HepG2 (cell line): ENCODE results near the gene TMEM80. TPM values are rescaled to one million over a fixed set of nuclear protein-coding genes. Genes with fewer than 3 reads are reported as not detected.

Experiments
- AGO1 ChIP-seq: fragments of 200-400 bp; formaldehyde crosslinking; IDR thresholded peaks from 2 replicates; pipeline ENCODE4 v1.6.1; 2017; ENCODE audit warnings: mild to moderate bottlenecking, low read depth, low read length, moderate library complexity; ENCODE audit not compliant: poor library complexity, severe bottlenecking
- CEBPB ChIP-seq: IDR thresholded peaks from 2 replicates; pipeline ENCODE4 v1.6.1; 2011; ENCODE audit warnings: low read depth, low read length, improper control_type of control experiment, borderline replicate concordance
- CHCHD3 ChIP-seq: sonication (generic); formaldehyde crosslinking; IDR thresholded peaks from 2 replicates; pipeline ENCODE4 v1.8.0; 2022; ENCODE audit warnings: mild to moderate bottlenecking, missing genetic modification reagents, moderate library complexity
- EP300 ChIP-seq, 3 experiments: sonication (generic) in 1 of 3; formaldehyde crosslinking in 1 of 3; IDR thresholded peaks; 2 replicates each; pipeline versions ENCODE4 v1.5.1 to v1.6.1; 2011 to 2020; ENCODE audit warnings: low read depth in 2 of 3, low read length in 2 of 3, borderline replicate concordance in 1 of 3, improper control_type of control experiment in 1 of 3, mild to moderate bottlenecking in 1 of 3, missing genetic modification reagents in 1 of 3, moderate library complexity in 1 of 3
- HMGXB4 ChIP-seq, 2 experiments: sonication (generic) in 1 of 2; formaldehyde crosslinking in 1 of 2; IDR thresholded peaks; 2 replicates each; pipeline versions ENCODE4 v1.4.0 to v1.6.1; 2018 to 2020; ENCODE audit warnings: missing genetic modification reagents in 2 of 2, borderline replicate concordance in 1 of 2, low read depth in 1 of 2, mild to moderate bottlenecking in 1 of 2, missing biosample characterization in 1 of 2
- MED1 ChIP-seq: sonication (generic); formaldehyde crosslinking; IDR thresholded peaks from 2 replicates; pipeline ENCODE4 v1.4.0; 2020; ENCODE audit warnings: missing genetic modification reagents
- RFXAP ChIP-seq: sonication (generic); formaldehyde crosslinking; IDR thresholded peaks from 2 replicates; pipeline ENCODE4 v1.4.0; 2020; ENCODE audit warnings: missing genetic modification reagents, borderline replicate concordance
- SATB2 ChIP-seq: sonication (generic); formaldehyde crosslinking; IDR thresholded peaks from 2 replicates; pipeline ENCODE4 v1.5.0; 2020; ENCODE audit warnings: missing genetic modification reagents
- SKIL ChIP-seq: sonication (generic); formaldehyde crosslinking; IDR thresholded peaks from 2 replicates; pipeline ENCODE4 v1.8.0; 2022; ENCODE audit warnings: missing genetic modification reagents, mild to moderate bottlenecking, moderate library complexity, borderline replicate concordance
- ZFP36L2 ChIP-seq: sonication (generic); formaldehyde crosslinking; IDR thresholded peaks from 2 replicates; pipeline ENCODE4 v1.4.0; 2020; ENCODE audit warnings: missing genetic modification reagents
- ZNF143 ChIP-seq: sonication (generic); formaldehyde crosslinking; IDR thresholded peaks from 2 replicates; pipeline ENCODE4 v1.4.0; 2020; ENCODE audit warnings: missing genetic modification reagents
- ZNF225 ChIP-seq: sonication (generic); formaldehyde crosslinking; IDR thresholded peaks from 2 replicates; pipeline ENCODE4 v1.4.0; 2020; ENCODE audit warnings: mild to moderate bottlenecking, missing genetic modification reagents
- ZNF747 ChIP-seq: sonication (generic); formaldehyde crosslinking; IDR thresholded peaks from 2 replicates; pipeline ENCODE4 v1.8.1; 2023; ENCODE audit warnings: missing genetic modification reagents, mild to moderate bottlenecking, borderline replicate concordance
- ZNF792 ChIP-seq: IDR thresholded peaks from 2 replicates; pipeline ENCODE4 v1.6.1; 2016
- ZNF816 ChIP-seq: sonication (generic); formaldehyde crosslinking; IDR thresholded peaks from 2 replicates; pipeline ENCODE4 v1.8.0; 2022; ENCODE audit warnings: missing genetic modification reagents, mild to moderate bottlenecking, borderline replicate concordance
- ZSCAN31 ChIP-seq: sonication (generic); formaldehyde crosslinking; IDR thresholded peaks from 2 replicates; pipeline ENCODE4 v1.5.0; 2020; ENCODE audit warnings: low read depth, mild to moderate bottlenecking, missing genetic modification reagents
- polyA plus RNA-seq, 8 experiments: library from polyadenylated mRNA; depleted of rRNA in 3 of 8; stranded (reverse) in 7 of 8; unstranded in 1 of 8; fragments of >200 nt; fragmentation: Illumina TruSeq in 4 of 8; extraction: Trizol in 4 of 8; gene quantifications; 2 replicates each; pipeline versions ENCODE4 v1.2.1 to v1.2.3, GENCODE V29; 2011 to 2016; ENCODE audit warnings: low read depth in 4 of 8, missing spikeins in 1 of 8, mixed read lengths in 1 of 8; ENCODE audit not compliant: insufficient read depth in 1 of 8
- total RNA-seq, 5 experiments: library from RNA; depleted of rRNA; stranded (reverse); fragments of >200 nt; fragmentation: Illumina TruSeq; extraction: Trizol; gene quantifications; 2 replicates each; pipeline ENCODE4 v1.2.3, GENCODE V29; 2016; ENCODE audit warnings: low read depth in 1 of 5
- TF ChIP-seq, protein P1 (sequence below): sonication (generic); formaldehyde crosslinking; IDR thresholded peaks from 2 replicates; pipeline ENCODE4 v1.4.0; 2020; ENCODE audit warnings: missing genetic modification reagents
- TF ChIP-seq, protein P2 (sequence below): IDR thresholded peaks from 2 replicates; pipeline ENCODE4 v1.6.1; 2016; ENCODE audit warnings: mild to moderate bottlenecking, missing biosample characterization, missing genetic modification reagents
- TF ChIP-seq, protein P3 (sequence below): sonication (generic); formaldehyde crosslinking; IDR thresholded peaks from 2 replicates; pipeline ENCODE4 v1.4.0; 2020; ENCODE audit warnings: missing genetic modification reagents, borderline replicate concordance

The TMEM80 gene
- total and polyA plus RNA-seq, 2 of the 13 experiments (the other 11 are each of a cell fraction or from before 2014, with no cell fraction given), result 5.6 to 17.1 TPM

DNA sequence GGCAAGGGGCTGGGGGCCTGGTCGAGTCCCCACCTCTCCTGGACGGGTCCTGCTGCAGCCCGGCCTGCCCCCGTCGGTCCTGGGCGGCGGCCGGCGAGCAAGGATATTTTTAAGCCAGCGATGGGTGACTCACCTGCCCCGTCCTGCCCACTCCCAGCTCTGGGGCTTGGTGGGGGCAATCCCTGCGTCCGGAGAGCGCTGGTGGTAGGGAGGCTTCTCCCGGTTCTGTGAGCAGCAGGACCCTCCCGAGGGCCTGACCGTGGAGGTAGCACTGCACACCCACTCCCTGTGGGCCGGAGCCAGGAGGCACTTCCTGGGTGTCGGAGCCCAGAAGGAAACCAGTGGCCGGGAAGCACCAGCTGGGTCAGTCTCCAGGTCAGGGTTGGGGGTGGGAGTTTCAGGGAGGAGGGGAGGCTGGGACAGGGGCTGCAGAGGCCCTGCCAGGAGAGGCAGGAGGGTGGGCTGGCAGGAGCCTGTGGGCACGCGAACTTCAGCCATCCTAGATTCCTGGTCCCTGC is 10.9 kb downstream of the TMEM80 start (continued):
- TF ChIP-seq SKIL (CRISPR knock-in tag) (no peak), RFXAP (CRISPR knock-in tag) (0 out of 2 replicates have a peak, but pooled peaks have one; percentile 9), HMGXB4 (CRISPR knock-in tag; IDR thresholded peaks at IDR 0.05; ENCODE audit: borderline replicate concordance in 1 of 2, low read depth in 1 of 2) (peak; percentile 3 to 71; a peak in 1 of 4 replicates), ZSCAN31 (CRISPR knock-in tag) (0 out of 2 replicates have a peak, but pooled peaks have one; percentile 9), CHCHD3 (no peak), ZNF143 (0 out of 2 replicates have a peak, but pooled peaks have one; percentile 9), MED1 (CRISPR knock-in tag) (no peak), SATB2 (0 out of 2 replicates have a peak, but pooled peaks have one; percentile 25), ZFP36L2 (CRISPR knock-in tag) (0 out of 2 replicates have a peak, but pooled peaks have one; percentile 9), CEBPB (no peak), ZNF225 (CRISPR knock-in tag) (0 out of 2 replicates have a peak, but pooled peaks have one; percentile 22), ZNF816 (CRISPR knock-in tag) (0 out of 2 replicates have a peak, but pooled peaks have one; percentile 21), EP300 (IDR thresholded peaks at IDR 0.05; ENCODE audit: low read depth in 2 of 2, low read length in 2 of 2) (0 out of 4 replicates have a peak, but pooled peaks of 1 of the 2 experiments have one; percentile 26), EP300 (CRISPR knock-in tag; IDR thresholded peaks at IDR 0.05; ENCODE audit: borderline replicate concordance) (peak; percentile 19; the same call in 1 of the 2 replicates), AGO1 (peak; percentile 19), ZNF792 (CRISPR knock-in tag) (0 out of 2 replicates have a peak, but pooled peaks have one; percentile 5), ZNF747 (CRISPR knock-in tag) (0 out of 2 replicates have a peak, but pooled peaks have one; percentile 43)
- TF ChIP-seq, protein P1, sequence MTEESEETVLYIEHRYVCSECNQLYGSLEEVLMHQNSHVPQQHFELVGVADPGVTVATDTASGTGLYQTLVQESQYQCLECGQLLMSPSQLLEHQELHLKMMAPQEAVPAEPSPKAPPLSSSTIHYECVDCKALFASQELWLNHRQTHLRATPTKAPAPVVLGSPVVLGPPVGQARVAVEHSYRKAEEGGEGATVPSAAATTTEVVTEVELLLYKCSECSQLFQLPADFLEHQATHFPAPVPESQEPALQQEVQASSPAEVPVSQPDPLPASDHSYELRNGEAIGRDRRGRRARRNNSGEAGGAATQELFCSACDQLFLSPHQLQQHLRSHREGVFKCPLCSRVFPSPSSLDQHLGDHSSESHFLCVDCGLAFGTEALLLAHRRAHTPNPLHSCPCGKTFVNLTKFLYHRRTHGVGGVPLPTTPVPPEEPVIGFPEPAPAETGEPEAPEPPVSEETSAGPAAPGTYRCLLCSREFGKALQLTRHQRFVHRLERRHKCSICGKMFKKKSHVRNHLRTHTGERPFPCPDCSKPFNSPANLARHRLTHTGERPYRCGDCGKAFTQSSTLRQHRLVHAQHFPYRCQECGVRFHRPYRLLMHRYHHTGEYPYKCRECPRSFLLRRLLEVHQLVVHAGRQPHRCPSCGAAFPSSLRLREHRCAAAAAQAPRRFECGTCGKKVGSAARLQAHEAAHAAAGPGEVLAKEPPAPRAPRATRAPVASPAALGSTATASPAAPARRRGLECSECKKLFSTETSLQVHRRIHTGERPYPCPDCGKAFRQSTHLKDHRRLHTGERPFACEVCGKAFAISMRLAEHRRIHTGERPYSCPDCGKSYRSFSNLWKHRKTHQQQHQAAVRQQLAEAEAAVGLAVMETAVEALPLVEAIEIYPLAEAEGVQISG (CRISPR knock-in tag), result no peak
- TF ChIP-seq, protein P2, sequence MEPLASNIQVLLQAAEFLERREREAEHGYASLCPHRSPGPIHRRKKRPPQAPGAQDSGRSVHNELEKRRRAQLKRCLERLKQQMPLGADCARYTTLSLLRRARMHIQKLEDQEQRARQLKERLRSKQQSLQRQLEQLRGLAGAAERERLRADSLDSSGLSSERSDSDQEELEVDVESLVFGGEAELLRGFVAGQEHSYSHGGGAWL (CRISPR knock-in tag), result peak; percentile 71; the same call in 1 of the 2 replicates
- TF ChIP-seq, protein P3, sequence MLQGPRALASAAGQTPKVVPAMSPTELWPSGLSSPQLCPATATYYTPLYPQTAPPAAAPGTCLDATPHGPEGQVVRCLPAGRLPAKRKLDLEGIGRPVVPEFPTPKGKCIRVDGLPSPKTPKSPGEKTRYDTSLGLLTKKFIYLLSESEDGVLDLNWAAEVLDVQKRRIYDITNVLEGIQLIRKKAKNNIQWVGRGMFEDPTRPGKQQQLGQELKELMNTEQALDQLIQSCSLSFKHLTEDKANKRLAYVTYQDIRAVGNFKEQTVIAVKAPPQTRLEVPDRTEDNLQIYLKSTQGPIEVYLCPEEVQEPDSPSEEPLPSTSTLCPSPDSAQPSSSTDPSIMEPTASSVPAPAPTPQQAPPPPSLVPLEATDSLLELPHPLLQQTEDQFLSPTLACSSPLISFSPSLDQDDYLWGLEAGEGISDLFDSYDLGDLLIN (CRISPR knock-in tag), result peak; percentile 23; the same call in 1 of the 2 replicates
